H9 (cell line): ENCODE data around the gene CD207. TPM values are rescaled to one million over a fixed set of nuclear protein-coding genes. Genes with fewer than 3 reads are reported as not detected.

Source experiments
- DNase-seq: peaks from one replicate; pipeline ENCODE4 v3.0.0-alpha.2; 2017
- H2AFZ ChIP-seq: one replicate; pipeline ENCODE4 v1.6.1; 2013; ENCODE audit warnings: mild to moderate bottlenecking, low read length, control low read depth, moderate library complexity
- H2AK5ac ChIP-seq: 2 replicates; pipeline ENCODE4 v1.6.1; 2013; ENCODE audit warnings: low read length, control low read depth, mixed read lengths; ENCODE audit not compliant: insufficient read length
- H2BK120ac ChIP-seq: one replicate; pipeline ENCODE4 v1.6.1; 2013; ENCODE audit warnings: low read depth, mild to moderate bottlenecking, low read length, control low read depth, inconsistent platforms; ENCODE audit not compliant: poor library complexity, severe bottlenecking
- H2BK12ac ChIP-seq: 2 replicates; pipeline ENCODE4 v1.6.1; 2013; ENCODE audit warnings: low read length, control low read depth, mixed read lengths, low read depth; ENCODE audit not compliant: insufficient read length
- H2BK15ac ChIP-seq: 2 replicates; pipeline ENCODE4 v1.6.1; 2013; ENCODE audit warnings: low read depth, low read length, control low read depth
- H2BK20ac ChIP-seq: one replicate; pipeline ENCODE4 v1.6.1; 2013; ENCODE audit warnings: low read depth, mild to moderate bottlenecking, low read length, control low read depth, inconsistent platforms; ENCODE audit not compliant: poor library complexity, severe bottlenecking
- H2BK5ac ChIP-seq: 2 replicates; pipeline ENCODE4 v1.6.1; 2013; ENCODE audit warnings: low read length, control low read depth, mixed read lengths; ENCODE audit not compliant: insufficient read length
- H3K14ac ChIP-seq: 2 replicates; pipeline ENCODE4 v1.6.1; 2013; ENCODE audit warnings: low read length, control low read depth; ENCODE audit not compliant: insufficient read depth
- H3K18ac ChIP-seq: 2 replicates; pipeline ENCODE4 v1.6.1; 2013; ENCODE audit warnings: low read depth, mild to moderate bottlenecking, mixed read lengths, low read length, control low read depth; ENCODE audit not compliant: insufficient read length
- H3K23ac ChIP-seq: 2 replicates; pipeline ENCODE4 v1.6.1; 2013; ENCODE audit warnings: low read length, control low read depth, mixed read lengths, low read depth; ENCODE audit not compliant: insufficient read length
- H3K23me2 ChIP-seq: 2 replicates; pipeline ENCODE4 v1.6.1; 2013; ENCODE audit warnings: low read depth, mild to moderate bottlenecking, mixed read lengths, low read length, control low read depth; ENCODE audit not compliant: insufficient read length, poor library complexity, severe bottlenecking
- H3K27ac ChIP-seq: 2 replicates; pipeline ENCODE4 v1.5.1; 2013; ENCODE audit warnings: low read length, control low read depth, mixed read lengths, low read depth; ENCODE audit not compliant: insufficient read length
- H3K27me3 ChIP-seq: 2 replicates; pipeline ENCODE4 v1.6.1; 2013; ENCODE audit warnings: low read length, control low read depth, inconsistent platforms; ENCODE audit not compliant: insufficient read depth
- H3K4ac ChIP-seq: 2 replicates; pipeline ENCODE4 v1.6.1; 2013; ENCODE audit warnings: low read depth, mild to moderate bottlenecking, control low read depth, inconsistent platforms, low read length, moderate library complexity
- H3K4me1 ChIP-seq: 2 replicates; pipeline ENCODE4 v1.6.1; 2013; ENCODE audit warnings: low read length, control low read depth, inconsistent platforms; ENCODE audit not compliant: insufficient read depth
- H3K4me2 ChIP-seq: 2 replicates; pipeline ENCODE4 v1.6.1; 2013; ENCODE audit warnings: low read length, control low read depth, mixed read lengths; ENCODE audit not compliant: insufficient read length, insufficient read depth
- H3K56ac ChIP-seq: 2 replicates; pipeline ENCODE4 v1.6.1; 2013; ENCODE audit warnings: low read depth, mild to moderate bottlenecking, mixed read lengths, low read length, control low read depth; ENCODE audit not compliant: insufficient read length
- H3K79me1 ChIP-seq: 2 replicates; pipeline ENCODE4 v1.6.1; 2013; ENCODE audit warnings: low read depth, mild to moderate bottlenecking, moderate library complexity, low read length, control low read depth, inconsistent platforms; ENCODE audit not compliant: insufficient read depth, poor library complexity, severe bottlenecking
- H3K79me2 ChIP-seq: 2 replicates; pipeline ENCODE4 v1.6.1; 2013; ENCODE audit warnings: low read length, control low read depth, inconsistent platforms; ENCODE audit not compliant: insufficient read depth
- H3K9ac ChIP-seq: 2 replicates; pipeline ENCODE4 v1.6.1; 2013; ENCODE audit warnings: low read length, control low read depth, mixed read lengths; ENCODE audit not compliant: insufficient read length; ENCODE audit errors: extremely low read depth
- H3K9me3 ChIP-seq: one replicate; pipeline ENCODE4 v1.6.1; 2013; ENCODE audit warnings: low read depth, low read length, inconsistent platforms; ENCODE audit not compliant: control insufficient read depth
- H3T11ph ChIP-seq: one replicate; pipeline ENCODE4 v1.6.1; 2013; ENCODE audit warnings: mild to moderate bottlenecking, low read length, control low read depth, inconsistent platforms
- H4K20me1 ChIP-seq: one replicate; pipeline ENCODE4 v1.6.1; 2013; ENCODE audit not compliant: control insufficient read depth, insufficient read length, insufficient read depth
- H4K5ac ChIP-seq: 2 replicates; pipeline ENCODE4 v1.6.1; 2013; ENCODE audit warnings: low read depth, mild to moderate bottlenecking, mixed read lengths, low read length, control low read depth; ENCODE audit not compliant: insufficient read length
- H4K8ac ChIP-seq: replicated peaks from 2 replicates; pipeline ENCODE4 v1.6.1; 2013; ENCODE audit warnings: low read length, control low read depth, mixed read lengths, low read depth; ENCODE audit not compliant: insufficient read length
- H4K91ac ChIP-seq: 2 replicates; pipeline ENCODE4 v1.6.1; 2013; ENCODE audit warnings: low read depth, mild to moderate bottlenecking, moderate library complexity, mixed read lengths, low read length, control low read depth; ENCODE audit not compliant: insufficient read length
- H3K27ac Mint-ChIP-seq, 3 experiments: 2 replicates in 2 of 3; 3 replicates in 1 of 3; pipeline ENCODE4 v1.8.0; 2020 to 2021; ENCODE audit warnings: mixed read lengths in 3 of 3, mild to moderate bottlenecking in 1 of 3, moderate library complexity in 1 of 3
- H3K27me3 Mint-ChIP-seq: 2 replicates; pipeline ENCODE4 v1.8.0; 2021; ENCODE audit warnings: low read depth, mild to moderate bottlenecking, moderate library complexity, mixed read lengths
- H3K36me3 Mint-ChIP-seq, 3 experiments: 2 replicates in 2 of 3; 3 replicates in 1 of 3; pipeline ENCODE4 v1.8.0; 2020 to 2021; ENCODE audit warnings: low read depth in 3 of 3, mixed read lengths in 3 of 3; ENCODE audit not compliant: insufficient read depth in 1 of 3
- H3K4me1 Mint-ChIP-seq, 2 experiments: 2 replicates each; pipeline ENCODE4 v1.8.0; 2020; ENCODE audit warnings: mixed read lengths in 2 of 2
- H3K4me3 Mint-ChIP-seq, 2 experiments: 2 replicates in 1 of 2; 3 replicates in 1 of 2; pipeline ENCODE4 v1.8.0; 2020 to 2021; ENCODE audit warnings: mild to moderate bottlenecking in 2 of 2, mixed read lengths in 2 of 2, moderate library complexity in 1 of 2
- H3K9me3 Mint-ChIP-seq, 2 experiments: 2 replicates in 1 of 2; 3 replicates in 1 of 2; pipeline ENCODE4 v1.8.0; 2020; ENCODE audit warnings: mild to moderate bottlenecking in 2 of 2, mixed read lengths in 2 of 2, moderate library complexity in 1 of 2
- WGBS: extraction: QIAGEN DNeasy Blood & Tissue Kit; methylation state at CpG from one replicate; pipeline ENCODE4 v1.1.7; 2013; ENCODE audit warnings: missing lambda C conversion rate, low lambda C conversion rate, mixed read lengths; ENCODE audit not compliant: insufficient read length; ENCODE audit errors: extremely low coverage; 5-methylcytosine and 5-hydroxymethylcytosine counted together
- total RNA-seq: library from RNA; stranded (reverse); gene quantifications from 2 replicates; pipeline ENCODE4 v1.2.1, GENCODE V29; 2021
- TF ChIP-seq, protein P1 (sequence below): fragments of 200-600 bp; sonication (generic); conservative IDR thresholded peaks from 3 replicates; pipeline ENCODE4 v1.8.0; 2021; ENCODE audit warnings: antibody characterized with exemption, mild to moderate bottlenecking

CD207 gene
- total RNA-seq, 1 experiment from 2014 or later = not detected

DNA sequence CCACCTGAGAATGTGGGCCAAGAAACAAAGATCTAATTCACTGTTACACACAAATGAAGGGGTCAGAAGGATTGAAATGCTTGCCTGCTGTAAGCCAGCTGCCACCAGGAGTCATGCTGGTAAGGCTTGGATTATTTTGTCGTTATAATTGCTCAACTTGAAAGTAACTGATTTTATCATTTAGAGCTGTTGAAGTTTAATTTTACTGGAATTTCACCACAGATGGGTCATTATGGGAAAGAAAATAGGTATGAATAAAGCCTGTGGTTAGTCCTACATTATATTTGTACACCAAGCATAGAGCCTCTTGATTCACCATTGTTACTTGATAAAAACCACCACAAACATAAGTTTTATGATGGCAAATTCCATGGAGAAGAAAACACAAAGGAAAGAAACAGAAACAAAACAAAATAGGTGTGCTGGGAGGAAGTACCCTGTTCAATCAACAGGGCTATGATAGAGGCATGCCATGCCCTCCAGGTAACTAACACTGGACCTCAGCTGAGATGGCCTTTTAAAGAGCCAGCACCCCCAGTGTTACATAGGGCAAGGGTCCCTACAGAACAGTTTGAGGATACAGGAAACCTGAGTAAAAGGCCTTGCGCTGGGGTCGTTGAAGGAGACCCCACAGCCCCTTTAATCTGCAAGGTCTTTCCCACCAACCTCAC is 18.2 kb downstream of the CD207 start:
- Histone ChIP-seq H3K4me2 (no peak overlapping the region), H3K4ac (no peak overlapping the region), H3K56ac (no peak overlapping the region), H4K8ac (no peak overlapping the region), H2BK20ac (no peak overlapping the region), H3K9me3 (no peaks in the 10 kb centered on the region), H3T11ph (no peak overlapping the region), H4K91ac (no peak overlapping the region), H3K18ac (no peak overlapping the region), H3K27me3 (no peaks in the 10 kb centered on the region), H2BK12ac (no peak overlapping the region), H2BK15ac (no peak overlapping the region), H3K14ac (no peak overlapping the region), H3K23ac (no peak overlapping the region), H3K79me1 (no peaks in the 10 kb centered on the region), H4K20me1 (no peaks in the 10 kb centered on the region), H2AFZ (no peak overlapping the region), H3K27ac (no peak overlapping the region), H3K79me2 (no peaks in the 10 kb centered on the region), H2BK5ac (no peak overlapping the region), H2BK120ac (no peak overlapping the region), H3K23me2 (no peaks in the 10 kb centered on the region), H3K4me1 (no peaks in the 10 kb centered on the region), H4K5ac (no peak overlapping the region), H3K9ac (no peak overlapping the region), H2AK5ac (no peak overlapping the region)
- H3K36me3 Mint-ChIP-seq = no peaks in the 10 kb centered on the region
- TF ChIP-seq, protein P1, sequence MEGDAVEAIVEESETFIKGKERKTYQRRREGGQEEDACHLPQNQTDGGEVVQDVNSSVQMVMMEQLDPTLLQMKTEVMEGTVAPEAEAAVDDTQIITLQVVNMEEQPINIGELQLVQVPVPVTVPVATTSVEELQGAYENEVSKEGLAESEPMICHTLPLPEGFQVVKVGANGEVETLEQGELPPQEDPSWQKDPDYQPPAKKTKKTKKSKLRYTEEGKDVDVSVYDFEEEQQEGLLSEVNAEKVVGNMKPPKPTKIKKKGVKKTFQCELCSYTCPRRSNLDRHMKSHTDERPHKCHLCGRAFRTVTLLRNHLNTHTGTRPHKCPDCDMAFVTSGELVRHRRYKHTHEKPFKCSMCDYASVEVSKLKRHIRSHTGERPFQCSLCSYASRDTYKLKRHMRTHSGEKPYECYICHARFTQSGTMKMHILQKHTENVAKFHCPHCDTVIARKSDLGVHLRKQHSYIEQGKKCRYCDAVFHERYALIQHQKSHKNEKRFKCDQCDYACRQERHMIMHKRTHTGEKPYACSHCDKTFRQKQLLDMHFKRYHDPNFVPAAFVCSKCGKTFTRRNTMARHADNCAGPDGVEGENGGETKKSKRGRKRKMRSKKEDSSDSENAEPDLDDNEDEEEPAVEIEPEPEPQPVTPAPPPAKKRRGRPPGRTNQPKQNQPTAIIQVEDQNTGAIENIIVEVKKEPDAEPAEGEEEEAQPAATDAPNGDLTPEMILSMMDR = no peak
- peaks cover 6 to 9% of the 10 kb centered on the region in 2 experiments for H3K4me1 Mint-ChIP-seq
- no peaks in the 10 kb centered on the region for H3K9me3 Mint-ChIP-seq
- H3K27ac Mint-ChIP-seq = no peak overlapping the region
- H3K4me3 Mint-ChIP-seq = no peak overlapping the region
- no peak for DNase-seq
- no CpG with 5 or more reads among the region's 3 CpGs for WGBS
- H3K27me3 Mint-ChIP-seq = peaks cover 58% of the 10 kb centered on the region
